Keratinocyte (primary cell): Measurements from ENCODE around the gene IL19.

Experiments
- CTCF ChIP-seq, 3 experiments: IDR thresholded peaks in 1 of 3; conservative IDR thresholded peaks in 1 of 3; optimal IDR thresholded peaks in 1 of 3; 2 replicates in 2 of 3; 3 replicates in 1 of 3; pipeline versions ENCODE3 to v1.5.1; 2011; ENCODE audit warnings: low read length in 3 of 3, mild to moderate bottlenecking in 3 of 3, moderate library complexity in 2 of 3, control low read depth in 1 of 3, inconsistent platforms in 1 of 3; ENCODE audit not compliant: insufficient read depth in 2 of 3; ENCODE audit errors: extremely low read depth in 1 of 3
- EZH2 ChIP-seq: IDR thresholded peaks from one replicate; pipeline ENCODE4 v1.6.1; 2012; ENCODE audit warnings: inconsistent platforms, mild to moderate bottlenecking, low read length, moderate library complexity

GRCh38 chr1:206784471-206784903 is 13.9 kb downstream of the IL19 start:
- TF ChIP-seq EZH2 = no peak
- TF ChIP-seq CTCF (optimal IDR thresholded peaks at IDR 0.05 in 1 of 3, IDR thresholded peaks at IDR 0.05 in 1 of 3, conservative IDR thresholded peaks at IDR 0.05 in 1 of 3; ENCODE audit: extremely low read depth in 1 of 3, insufficient read depth in 2 of 3, low read length in 3 of 3) = no peak
